ENCODE results near the gene BRSK2. TPM values are rescaled to one million over a fixed set of nuclear protein-coding genes. Genes with fewer than 3 reads are reported as not detected.

Gene BRSK2
- total and polyA plus RNA-seq, 2 of the 4 experiments (the other 2 are of a cell fraction), result 0.18 to 0.62 TPM

DNA sequence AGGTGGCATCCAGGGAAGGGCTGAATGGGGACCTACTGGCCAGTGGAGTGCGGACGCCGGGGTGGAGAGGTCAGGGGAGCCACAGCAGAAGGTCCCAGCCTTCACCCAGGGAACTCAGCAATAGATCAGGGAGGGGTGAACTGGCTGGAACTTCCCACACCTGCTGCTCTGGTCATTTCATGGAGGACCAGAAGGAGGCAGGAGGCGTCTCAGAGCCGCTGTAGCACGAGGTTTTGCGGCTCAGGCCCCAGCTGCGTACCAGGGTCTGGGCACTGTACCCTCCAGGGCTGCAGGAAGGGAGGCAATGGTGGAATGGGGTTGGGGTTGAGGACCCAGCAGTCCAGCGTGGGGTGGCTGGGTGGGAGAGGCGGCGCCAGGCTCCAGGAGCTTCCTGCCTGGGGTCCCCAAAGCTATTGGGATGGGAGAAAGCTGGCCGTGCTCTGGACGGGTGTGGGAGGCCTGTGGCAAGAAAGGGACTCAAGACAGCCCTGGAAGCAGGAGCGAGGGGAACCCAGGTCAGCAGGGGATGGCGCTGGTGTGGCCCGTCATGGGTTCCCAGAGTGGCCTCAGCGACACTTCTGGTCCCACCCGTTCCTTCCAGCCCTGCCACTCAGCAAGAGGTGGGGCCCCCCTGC lies 20.2 kb upstream of the BRSK2 start:
- WGBS, 2 experiments (ENCODE audit: extremely low coverage in 2 of 2, insufficient read length in 1 of 2), result 62% methylated on average over 5 of the region's 18 CpGs; no CpG with 5 or more reads in 1 of the 2 experiments
- Histone ChIP-seq H3K9me3 (ENCODE audit: control insufficient read depth, insufficient read depth, low read length) (peaks cover 22% of the 10 kb centered on the region), H2BK120ac (ENCODE audit: low read depth, low read length) (no peak overlapping the region), H3K4me1 (ENCODE audit: control insufficient read depth, insufficient read depth, low read length) (peaks cover 6% of the 10 kb centered on the region), H3K79me1 (ENCODE audit: low read depth in 1 of 2, low read length in 2 of 2) (no peaks in the 10 kb centered on the region), H4K20me1 (ENCODE audit: insufficient read depth, low read length) (no peaks in the 10 kb centered on the region), H3K23ac (ENCODE audit: low read depth, low read length) (no peak overlapping the region), H4K5ac (ENCODE audit: low read depth, low read length) (no peak overlapping the region), H3K27ac (ENCODE audit: insufficient read depth, low read length) (no peak overlapping the region), H2BK20ac (ENCODE audit: low read depth, low read length) (no peak overlapping the region), H2AK9ac (replicated peaks; ENCODE audit: low read depth, low read length, poor library complexity) (no peak overlapping the region), H3K9ac (ENCODE audit: low read depth, low read length) (no peak overlapping the region), H3K36me3 (ENCODE audit: control insufficient read depth, insufficient read depth, low read length) (no peaks in the 10 kb centered on the region), H2BK15ac (ENCODE audit: low read depth, low read length) (no peak overlapping the region), H2AK5ac (ENCODE audit: low read depth, low read length) (no peak overlapping the region), H3K14ac (replicated peaks; ENCODE audit: low read depth, low read length) (no peak overlapping the region), H3K56ac (ENCODE audit: extremely low read depth, insufficient read depth, low read length) (no peak overlapping the region), H3K4me2 (ENCODE audit: low read depth, low read length) (no peak overlapping the region), H4K91ac (ENCODE audit: insufficient read depth, low read depth, low read length) (no peak overlapping the region), H3K18ac (ENCODE audit: low read depth, low read length) (no peak overlapping the region), H2AFZ (replicated peaks; ENCODE audit: low read length, poor library complexity) (no peak overlapping the region), H3K4me3 (ENCODE audit: insufficient read depth, low read depth, low read length) (no peak overlapping the region), H4K8ac (ENCODE audit: low read depth in 2 of 2, low read length in 2 of 2) (no peak overlapping the region), H3K9me1 (ENCODE audit: insufficient read depth, low read length) (peaks cover 4% of the 10 kb centered on the region), H3K4ac (ENCODE audit: low read depth, low read length) (no peak overlapping the region), H2BK5ac (ENCODE audit: low read depth, low read length, poor library complexity, severe bottlenecking) (no peak overlapping the region), H3K27me3 (ENCODE audit: control insufficient read depth, insufficient read depth, low read length) (peaks cover 3% of the 10 kb centered on the region; the same call in 1 of the 2 replicates)
- DNase-seq (no peak), ATAC-seq (ENCODE audit: low read depth) (no peak)
- ChIA-PET CTCF (no interaction called here), POLR2A (ENCODE audit: unreplicated experiment) (no interaction called here)
- TF ChIP-seq CEBPB (IDR thresholded peaks at IDR 0.05; ENCODE audit: low read depth, low read length) (no peak), SMC3 (IDR thresholded peaks at IDR 0.05; ENCODE audit: low read depth, low read length) (no peak), NFE2L2 (IDR thresholded peaks at IDR 0.05; ENCODE audit: low read depth, low read length) (no peak), BHLHE40 (IDR thresholded peaks at IDR 0.05; ENCODE audit: low read depth, low read length) (no peak)
- in situ Hi-C loops (cut with MboI; ENCODE audit: low sequenced_read_pairs), result no loop called here
- intact Hi-C loops (cut with micrococcal nuclease), result no loop called here
- no TSS peak for BruUV-seq (replicated peaks)
- dilution Hi-C loops (cut with HindIII; ENCODE audit: low sequenced_read_pairs, unreplicated experiment), result no loop called here

All from IMR-90 (cell line).